IMR-90 (cell line): ENCODE results near the gene BLOC1S2. TPM values are rescaled to one million over a fixed set of nuclear protein-coding genes. Genes with fewer than 3 reads are reported as not detected.

ENCODE experiments used
- ATAC-seq: fragments of 200-7000 bp; cut with Tn5 transposase; 2 replicates; pipeline ENCODE4 v1.9.1; 2020; ENCODE audit warnings: low read depth, mild to moderate bottlenecking, moderate library complexity
- BruUV-seq: library from RNA; stranded (reverse); fragments of 400-500 nt; replicated peaks from 2 replicates; lab custom pipeline; 2021; lab: Mats Ljungman, UMichigan
- CTCF ChIA-PET: fragments of 300-600 bp; formaldehyde crosslinking; extraction: SDS; loops from one replicate; lab custom pipeline; 2021; ENCODE audit warnings: antibody characterized with exemption; lab: Yijun Ruan, JAX
- POLR2A ChIA-PET: fragments of 300-600 bp; sonication (Branson Sonifier 250); formaldehyde crosslinking; loops from one replicate; lab custom pipeline; 2022; ENCODE audit warnings: antibody characterized with exemption; ENCODE audit not compliant: unreplicated experiment; lab: Charles Lee
- DNase-seq: peaks from one replicate; pipeline ENCODE4 v3.0.0; 2013
- H2AFZ ChIP-seq: replicated peaks from 2 replicates; pipeline ENCODE3; 2013; ENCODE audit warnings: low read length, mild to moderate bottlenecking; ENCODE audit not compliant: poor library complexity
- H2AK5ac ChIP-seq: 2 replicates; pipeline ENCODE4 v1.6.1; 2013; ENCODE audit warnings: low read depth, low read length, inconsistent platforms
- H2AK9ac ChIP-seq: replicated peaks from 2 replicates; pipeline ENCODE3; 2013; ENCODE audit warnings: mild to moderate bottlenecking, low read depth, low read length, moderate library complexity; ENCODE audit not compliant: poor library complexity
- H2BK120ac ChIP-seq: 2 replicates; pipeline ENCODE4 v1.6.1; 2013; ENCODE audit warnings: low read depth, low read length, inconsistent platforms
- H2BK15ac ChIP-seq: 3 replicates; pipeline ENCODE4 v1.6.1; 2013; ENCODE audit warnings: low read depth, low read length, inconsistent platforms
- H2BK20ac ChIP-seq: 2 replicates; pipeline ENCODE4 v1.6.1; 2013; ENCODE audit warnings: low read depth, mild to moderate bottlenecking, inconsistent platforms, low read length, moderate library complexity
- H2BK5ac ChIP-seq: 2 replicates; pipeline ENCODE4 v1.6.1; 2013; ENCODE audit warnings: mild to moderate bottlenecking, low read depth, low read length, inconsistent platforms; ENCODE audit not compliant: poor library complexity, severe bottlenecking
- H3K14ac ChIP-seq: replicated peaks from 2 replicates; pipeline ENCODE4 v1.6.1; 2013; ENCODE audit warnings: low read depth, low read length, inconsistent platforms
- H3K18ac ChIP-seq: 2 replicates; pipeline ENCODE4 v1.6.1; 2013; ENCODE audit warnings: low read depth, low read length, control low read depth
- H3K23ac ChIP-seq: 2 replicates; pipeline ENCODE4 v1.6.1; 2013; ENCODE audit warnings: low read depth, low read length, inconsistent platforms
- H3K27ac ChIP-seq: 2 replicates; pipeline ENCODE4 v1.5.1; 2013; ENCODE audit warnings: mild to moderate bottlenecking, control low read depth, low read length; ENCODE audit not compliant: insufficient read depth
- H3K27me3 ChIP-seq: 2 replicates; pipeline ENCODE4 v1.6.1; 2013; ENCODE audit warnings: low read length; ENCODE audit not compliant: control insufficient read depth, insufficient read depth
- H3K36me3 ChIP-seq: 2 replicates; pipeline ENCODE4 v1.6.1; 2013; ENCODE audit warnings: low read length, mixed read lengths; ENCODE audit not compliant: control insufficient read depth, insufficient read depth
- H3K4ac ChIP-seq: 2 replicates; pipeline ENCODE4 v1.6.1; 2013; ENCODE audit warnings: low read depth, low read length, inconsistent platforms
- H3K4me1 ChIP-seq: 2 replicates; pipeline ENCODE4 v1.6.1; 2013; ENCODE audit warnings: low read length, mixed read lengths; ENCODE audit not compliant: control insufficient read depth, insufficient read depth
- H3K4me2 ChIP-seq: 2 replicates; pipeline ENCODE4 v1.6.1; 2013; ENCODE audit warnings: low read depth, mild to moderate bottlenecking, control low read depth, low read length, moderate library complexity
- H3K4me3 ChIP-seq: 2 replicates; pipeline ENCODE4 v1.5.1; 2013; ENCODE audit warnings: low read depth, mild to moderate bottlenecking, control low read depth, low read length, moderate library complexity; ENCODE audit not compliant: insufficient read depth
- H3K56ac ChIP-seq: 2 replicates; pipeline ENCODE4 v1.6.1; 2013; ENCODE audit warnings: low read length, inconsistent platforms; ENCODE audit not compliant: insufficient read depth; ENCODE audit errors: extremely low read depth
- H3K79me1 ChIP-seq, 2 experiments: 2 replicates each; pipeline ENCODE4 v1.6.1; 2013; ENCODE audit warnings: low read length in 2 of 2, inconsistent platforms in 1 of 2, low read depth in 1 of 2
- H3K9ac ChIP-seq: 2 replicates; pipeline ENCODE4 v1.6.1; 2013; ENCODE audit warnings: low read depth, low read length, control low read depth
- H3K9me1 ChIP-seq: 2 replicates; pipeline ENCODE4 v1.6.1; 2013; ENCODE audit warnings: low read length, inconsistent platforms; ENCODE audit not compliant: insufficient read depth
- H3K9me3 ChIP-seq: 2 replicates; pipeline ENCODE4 v1.6.1; 2013; ENCODE audit warnings: low read length; ENCODE audit not compliant: control insufficient read depth, insufficient read depth
- H4K20me1 ChIP-seq: 2 replicates; pipeline ENCODE4 v1.6.1; 2013; ENCODE audit warnings: low read length, inconsistent platforms; ENCODE audit not compliant: insufficient read depth
- H4K5ac ChIP-seq: 2 replicates; pipeline ENCODE4 v1.6.1; 2013; ENCODE audit warnings: mild to moderate bottlenecking, low read depth, low read length, control low read depth
- H4K8ac ChIP-seq, 2 experiments: 2 replicates each; pipeline ENCODE4 v1.6.1; 2013; ENCODE audit warnings: low read depth in 2 of 2, low read length in 2 of 2, control low read depth in 1 of 2, inconsistent platforms in 1 of 2
- H4K91ac ChIP-seq: 2 replicates; pipeline ENCODE4 v1.6.1; 2013; ENCODE audit warnings: low read depth, low read length, inconsistent platforms; ENCODE audit not compliant: insufficient read depth
- BHLHE40 ChIP-seq: fragments of 150-350 bp; IDR thresholded peaks from 2 replicates; pipeline ENCODE4 v1.6.1; 2016; ENCODE audit warnings: mild to moderate bottlenecking, low read depth, low read length
- CEBPB ChIP-seq: IDR thresholded peaks from 2 replicates; pipeline ENCODE4 v1.6.1; 2012; ENCODE audit warnings: low read depth, low read length, improper control_type of control experiment
- CHD1 ChIP-seq: IDR thresholded peaks from 2 replicates; pipeline ENCODE4 v1.6.1; 2012; ENCODE audit warnings: low read depth, low read length, improper control_type of control experiment
- ELK1 ChIP-seq: fragments of 150-350 bp; IDR thresholded peaks from 2 replicates; pipeline ENCODE4 v1.6.1; 2016; ENCODE audit warnings: low read depth, mild to moderate bottlenecking, low read length, moderate library complexity, borderline replicate concordance
- FOS ChIP-seq: fragments of 150-350 bp; IDR thresholded peaks from 2 replicates; pipeline ENCODE4 v1.6.1; 2016; ENCODE audit warnings: low read depth, low read length
- MXI1 ChIP-seq: IDR thresholded peaks from 2 replicates; pipeline ENCODE4 v1.6.1; 2012; ENCODE audit warnings: low read depth, mild to moderate bottlenecking, low read length, moderate library complexity, borderline replicate concordance
- POLR2A ChIP-seq: IDR thresholded peaks from 2 replicates; pipeline ENCODE4 v1.6.1; 2012; ENCODE audit warnings: mild to moderate bottlenecking, low read depth, low read length
- RAD21 ChIP-seq: IDR thresholded peaks from 2 replicates; pipeline ENCODE4 v1.6.1; 2012; ENCODE audit warnings: low read length, improper control_type of control experiment
- USF2 ChIP-seq: fragments of 150-350 bp; IDR thresholded peaks from 2 replicates; pipeline ENCODE4 v1.6.1; 2017; ENCODE audit warnings: mild to moderate bottlenecking, antibody characterized with exemption, low read length, low read depth
- WGBS, 2 experiments: methylation state at CpG; one replicate each; pipeline versions ENCODE4 v1.1.5 to v1.1.7; 2013; ENCODE audit warnings: missing lambda C conversion rate in 2 of 2; ENCODE audit not compliant: insufficient read length in 1 of 2; ENCODE audit errors: extremely low coverage in 2 of 2; 5-methylcytosine and 5-hydroxymethylcytosine counted together
- dilution Hi-C: fragments of 300-500 bp; cut with HindIII; formaldehyde crosslinking; loops from one replicate; pipeline ENCODE4 v1.14.3; 2018; ENCODE audit warnings: low sequenced_read_pairs; ENCODE audit not compliant: unreplicated experiment
- in situ Hi-C: fragments of 300-500 bp; cut with MboI; formaldehyde crosslinking; loops from 3 replicates; pipeline ENCODE4 v1.14.3; 2019; ENCODE audit warnings: low sequenced_read_pairs, inconsistent platforms, mixed read lengths
- intact Hi-C: fragments of 100-400 bp; cut with micrococcal nuclease; formaldehyde crosslinking; loops from 2 replicates; pipeline ENCODE4 v1.10.0; 2022
- polyA plus RNA-seq, 3 experiments: library from polyadenylated mRNA; depleted of rRNA; stranded (reverse); fragments of >200 nt; gene quantifications; 2 replicates each; pipeline ENCODE4 v1.2.3, GENCODE V29; 2012; ENCODE audit warnings: low replicate concordance in 1 of 3
- total RNA-seq: library from RNA; depleted of rRNA; stranded (reverse); fragments of >200 nt; gene quantifications from 2 replicates; pipeline ENCODE4 v1.2.3, GENCODE V29; 2012

BLOC1S2 gene
- total and polyA plus RNA-seq, 2 of the 4 experiments (the other 2 are of a cell fraction) = 26.0 to 28.9 TPM

GRCh38 chr10:100245484-100246220, 40.8 kb downstream of the BLOC1S2 start:
- Histone ChIP-seq H3K36me3 (peaks cover 21% of the 10 kb centered on the region), H2BK20ac (no peak overlapping the region), H3K79me1 (no peaks in the 10 kb centered on the region; a peak in 1 of 4 replicates), H3K56ac (no peak overlapping the region), H3K23ac (no peak overlapping the region), H3K4me2 (no peak overlapping the region), H4K5ac (no peak overlapping the region), H2BK120ac (no peak overlapping the region), H3K9me3 (no peaks in the 10 kb centered on the region), H2BK15ac (no peak overlapping the region), H3K14ac (no peak overlapping the region), H3K4me1 (no peaks in the 10 kb centered on the region), H2AK9ac (no peak overlapping the region), H3K4ac (no peak overlapping the region), H3K27ac (no peak overlapping the region), H3K18ac (no peak overlapping the region), H3K9me1 (no peaks in the 10 kb centered on the region), H3K27me3 (no peaks in the 10 kb centered on the region), H4K8ac (no peak overlapping the region), H4K20me1 (no peaks in the 10 kb centered on the region), H2AK5ac (no peak overlapping the region), H2AFZ (no peak overlapping the region), H2BK5ac (no peak overlapping the region), H4K91ac (no peak overlapping the region), H3K9ac (no peak overlapping the region), H3K4me3 (no peak overlapping the region)
- ChIA-PET CTCF (no interaction called here), POLR2A (no interaction called here)
- ATAC-seq = peak; percentile 69
- dilution Hi-C loops = no loop called here
- in situ Hi-C loops = no loop called here
- TF ChIP-seq BHLHE40 = no peak
- TF ChIP-seq POLR2A = no peak
- TF ChIP-seq FOS = no peak
- no peak for TF ChIP-seq MXI1
- peak; percentile 76 for TF ChIP-seq CEBPB
- no peak for TF ChIP-seq CHD1
- TF ChIP-seq USF2 = no peak
- no peak for TF ChIP-seq ELK1
- TF ChIP-seq RAD21 = no peak
- intact Hi-C loops = no loop called here
- BruUV-seq = no TSS peak
- WGBS, 2 experiments = no CpG with 5 or more reads among the region's 5 CpGs
- DNase-seq = peak; percentile 33
